CD14-positive monocyte (primary cell): ENCODE results near the gene CENPX. TPM values are rescaled to one million over a fixed set of nuclear protein-coding genes. Genes with fewer than 3 reads are reported as not detected.
A peak's percentile ranks its signal among the peaks of the same experiment; 100 is the strongest.
"Not testable (repeated sequence)": the region's sequence is repeated elsewhere in the genome, so short reads cannot be mapped to it uniquely, and the experiment has no call there.

Source experiments
- DNase-seq, 3 donors: peaks; one replicate each; pipeline ENCODE4 v3.0.0-alpha.2; 2011 to 2022
- H2AFZ ChIP-seq: 2 replicates; pipeline ENCODE4 v1.6.0; 2012; ENCODE audit warnings: mild to moderate bottlenecking, low read depth, low read length, inconsistent platforms; ENCODE audit not compliant: insufficient read depth, poor library complexity, severe bottlenecking
- H3K27ac ChIP-seq, 2 donors: 1 replicate in 1 of 2; 2 replicates in 1 of 2; pipeline ENCODE4 v1.5.1; 2012 to 2013; ENCODE audit warnings: low read length in 2 of 2, control low read depth in 1 of 2, inconsistent platforms in 1 of 2, low read depth in 1 of 2, mild to moderate bottlenecking in 1 of 2
- H3K27me3 ChIP-seq, 2 donors: one replicate each; pipeline versions ENCODE4 v1.6.0 to v1.6.1; 2011 to 2013; ENCODE audit warnings: low read length in 2 of 2; ENCODE audit not compliant: control insufficient read depth in 2 of 2, insufficient read depth in 2 of 2
- H3K36me3 ChIP-seq, 2 donors: replicated peaks in 1 of 2; 1 replicate in 1 of 2; 2 replicates in 1 of 2; pipeline versions ENCODE4 v1.5.1 to v1.6.1; 2012 to 2013; ENCODE audit warnings: low read length in 2 of 2, control low read depth in 1 of 2, inconsistent platforms in 1 of 2, mild to moderate bottlenecking in 1 of 2; ENCODE audit not compliant: insufficient read depth in 2 of 2, control insufficient read depth in 1 of 2
- H3K4me1 ChIP-seq, 2 donors: 1 replicate in 1 of 2; 2 replicates in 1 of 2; pipeline versions ENCODE4 v1.5.1 to v1.6.1; 2012 to 2013; ENCODE audit warnings: low read length in 2 of 2, control low read depth in 1 of 2, inconsistent platforms in 1 of 2, mild to moderate bottlenecking in 1 of 2, moderate library complexity in 1 of 2; ENCODE audit not compliant: insufficient read depth in 2 of 2, control insufficient read depth in 1 of 2
- H3K4me2 ChIP-seq: replicated peaks from 2 replicates; pipeline ENCODE3; 2012; ENCODE audit warnings: low read length, moderate library complexity, mild to moderate bottlenecking; ENCODE audit not compliant: poor library complexity, severe bottlenecking; ENCODE audit errors: extremely low read depth
- H3K4me3 ChIP-seq, 3 experiments: fragments of 200-600 bp in 1 of 3; sonication (generic) in 1 of 3; replicated peaks in 1 of 3; 1 replicate in 2 of 3; 2 replicates in 1 of 3; pipeline ENCODE4 v1.5.1; 2011 to 2013; ENCODE audit warnings: low read length in 3 of 3, mild to moderate bottlenecking in 3 of 3, control low read depth in 2 of 3, low read depth in 2 of 3, inconsistent platforms in 1 of 3, moderate library complexity in 1 of 3
- H3K79me2 ChIP-seq: 2 replicates; pipeline ENCODE4 v1.6.0; 2012; ENCODE audit warnings: mild to moderate bottlenecking, control low read depth, inconsistent platforms, low read length, moderate library complexity; ENCODE audit not compliant: insufficient read depth
- H3K9ac ChIP-seq: 2 replicates; pipeline ENCODE4 v1.6.0; 2017; ENCODE audit warnings: low read length, mild to moderate bottlenecking; ENCODE audit not compliant: insufficient read depth, poor library complexity, severe bottlenecking
- H3K9me3 ChIP-seq, 2 donors: replicated peaks in 1 of 2; 1 replicate in 1 of 2; 2 replicates in 1 of 2; pipeline versions ENCODE4 v1.5.1 to v1.6.1; 2012 to 2013; ENCODE audit warnings: low read length in 2 of 2, control low read depth in 1 of 2; ENCODE audit not compliant: control insufficient read depth in 1 of 2, insufficient read depth in 1 of 2
- H4K20me1 ChIP-seq: 2 replicates; pipeline ENCODE4 v1.6.0; 2012; ENCODE audit warnings: mild to moderate bottlenecking, low read length, control low read depth, moderate library complexity; ENCODE audit not compliant: insufficient read depth
- H3K27ac Mint-ChIP-seq, 7 donors: one replicate each; pipeline ENCODE4 v1.8.0; 2020; ENCODE audit warnings: mild to moderate bottlenecking in 7 of 7, mixed read lengths in 7 of 7, moderate library complexity in 6 of 7, inconsistent platforms in 2 of 7
- H3K27me3 Mint-ChIP-seq, 3 donors: one replicate each; pipeline ENCODE4 v1.8.0; 2021 to 2022; ENCODE audit warnings: low read depth in 3 of 3, mild to moderate bottlenecking in 3 of 3, mixed read lengths in 3 of 3, moderate library complexity in 3 of 3, inconsistent platforms in 1 of 3
- H3K36me3 Mint-ChIP-seq, 2 donors: one replicate each; pipeline ENCODE4 v1.8.0; 2020; ENCODE audit warnings: mixed read lengths in 2 of 2, inconsistent platforms in 1 of 2, mild to moderate bottlenecking in 1 of 2
- H3K4me1 Mint-ChIP-seq: one replicate; pipeline ENCODE4 v1.8.0; 2020; ENCODE audit warnings: mild to moderate bottlenecking, mixed read lengths
- H3K4me3 Mint-ChIP-seq, 2 donors: one replicate each; pipeline ENCODE4 v1.8.0; 2020; ENCODE audit warnings: mild to moderate bottlenecking in 2 of 2, mixed read lengths in 2 of 2, moderate library complexity in 1 of 2
- H3K9me3 Mint-ChIP-seq, 7 donors: one replicate each; pipeline ENCODE4 v1.8.0; 2020 to 2022; ENCODE audit warnings: mixed read lengths in 7 of 7, mild to moderate bottlenecking in 6 of 7, moderate library complexity in 6 of 7, inconsistent platforms in 2 of 7
- WGBS: methylation state at CpG from one replicate; pipeline ENCODE4 v1.1.5; 2013; ENCODE audit warnings: missing lambda C conversion rate; ENCODE audit not compliant: insufficient coverage; 5-methylcytosine and 5-hydroxymethylcytosine counted together
- intact Hi-C, 2 donors: fragments of 100-400 bp; cut with micrococcal nuclease; formaldehyde crosslinking; loops; one replicate each; pipeline versions ENCODE4 v1.15.0 to v1.15.1; 2023
- polyA plus RNA-seq, 3 donors: library from polyadenylated mRNA; depleted of rRNA in 1 of 3; unstranded in 2 of 3; stranded (reverse) in 1 of 3; fragments of 300-500 nt in 2 of 3; fragments of >200 nt in 1 of 3; fragmentation: Illumina TruSeq in 2 of 3; gene quantifications; 1 replicate in 2 of 3; 2 replicates in 1 of 3; pipeline ENCODE4 v1.2.3, GENCODE V29; 2012 to 2021
- TF ChIP-seq, protein P1 (sequence below): fragments of 200-600 bp; IDR thresholded peaks from one replicate; pipeline ENCODE4 v1.8.0; 2022; ENCODE audit warnings: antibody characterized with exemption, mild to moderate bottlenecking

Gene CENPX
- polyA plus RNA-seq, 3 donors = 47.7 to 57.0 (median 55.9) TPM

DNA sequence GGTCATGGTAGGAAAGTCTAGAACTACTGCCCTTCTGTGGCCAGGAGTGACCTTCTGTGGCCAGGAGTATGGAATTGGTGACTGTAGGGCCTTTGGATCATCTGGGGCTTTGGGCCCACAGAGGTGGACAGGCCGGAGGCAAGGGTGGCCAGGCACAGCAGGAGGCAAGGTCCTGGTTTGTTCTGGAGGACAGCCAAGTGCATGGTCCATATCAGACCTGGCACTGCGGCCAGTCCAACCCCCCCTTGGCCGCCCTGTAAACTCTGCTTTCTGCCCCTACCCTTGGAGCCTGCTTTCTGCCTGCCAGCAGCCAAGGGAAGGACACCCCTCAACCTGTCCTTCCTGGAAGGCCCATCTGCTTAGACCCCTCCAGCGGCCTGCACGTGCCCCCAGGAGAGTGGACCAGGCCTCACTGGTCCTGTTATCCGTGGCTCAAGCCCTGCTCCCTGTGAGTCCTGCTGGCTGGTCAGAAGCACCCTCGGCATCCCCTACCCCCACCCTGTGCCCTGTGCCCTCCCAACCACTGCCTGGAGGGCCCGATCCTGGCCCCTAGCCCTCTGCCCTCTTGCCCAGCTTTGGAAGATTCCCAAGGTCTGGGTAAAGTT lies 17.1 kb upstream of the CENPX start:
- intact Hi-C loops = loop anchor here (5.0 to 10.0 kb wide), 4 partner anchors 55 to 415 kb away; partner anchors contain the start of genes CYBC1 (in 1 of the 2), FASN (in 1 of the 2), NARF (in 1 of the 2) and SLC25A10 (in 1 of the 2)
- peaks cover 3% of the 10 kb centered on the region for H3K79me2 ChIP-seq
- H3K36me3 Mint-ChIP-seq = peaks cover 10% of the 10 kb centered on the region in 2 donors

DNA sequence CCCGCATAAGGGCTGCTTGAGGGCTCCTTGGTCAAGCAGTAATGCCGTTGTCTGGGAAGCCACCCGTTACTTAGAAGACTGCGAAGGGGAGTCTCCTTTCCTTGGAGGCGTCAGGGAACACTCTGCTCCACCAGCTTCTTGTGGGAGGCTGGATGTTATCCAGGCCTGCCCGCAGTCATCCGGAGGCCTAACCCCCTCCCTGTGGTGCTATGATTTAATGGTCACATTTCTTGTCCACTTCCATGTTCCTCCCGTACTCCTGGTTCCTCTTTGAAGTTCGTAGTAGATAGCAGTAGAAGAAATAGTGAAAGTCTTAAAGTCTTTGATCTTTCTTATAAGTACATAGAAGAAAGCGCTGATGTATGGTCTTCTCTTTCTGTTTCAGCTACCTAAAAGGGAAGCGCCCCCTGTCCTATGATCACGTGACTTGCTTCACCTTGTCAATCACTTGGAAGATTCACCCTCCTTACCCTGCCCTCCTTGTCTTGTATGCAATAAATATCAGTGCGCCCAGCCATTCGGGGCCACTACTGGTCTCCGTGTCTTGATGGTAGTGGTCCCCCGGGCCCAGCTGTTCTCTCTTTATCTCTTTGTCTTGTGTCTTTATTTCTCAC lies 16.2 kb upstream of the CENPX start:
- not testable (repeated sequence) for DNase-seq, H3K4me2 ChIP-seq, H3K27me3 ChIP-seq, H3K27ac ChIP-seq, H3K9me3 Mint-ChIP-seq, H3K9ac ChIP-seq, H3K9me3 ChIP-seq, H3K79me2 ChIP-seq, H3K4me3 ChIP-seq, H3K27me3 Mint-ChIP-seq, H3K36me3 ChIP-seq
- intact Hi-C loops = loop anchor here (5.0 to 10.0 kb wide), 4 partner anchors 56 to 416 kb away; partner anchors contain the start of genes CYBC1 (in 1 of the 2), FASN (in 1 of the 2), NARF (in 1 of the 2) and SLC25A10 (in 1 of the 2)
- peaks cover 26 to 36% of the 10 kb centered on the region in 2 donors for H3K4me1 ChIP-seq
- Mint-ChIP-seq H3K4me3 (peak overlapping the region; percentile 12 to 21), H3K4me1 (peaks cover 33% of the 10 kb centered on the region), H3K27ac (peak overlapping the region in 4 of 7 donors; percentile 3 to 69 (median 56)), H3K36me3 (peaks cover 11 to 15% of the 10 kb centered on the region in 2 donors)
- 83% methylated on average over 9 of the region's 16 CpGs for WGBS
- H4K20me1 ChIP-seq = peaks cover 11% of the 10 kb centered on the region
- peak overlapping the region; percentile 35 for H2AFZ ChIP-seq

More for the DNA sequence above, 17.1 kb upstream of the CENPX start:
- peaks cover 26 to 36% of the 10 kb centered on the region in 2 donors for H3K4me1 ChIP-seq
- TF ChIP-seq, protein P1, sequence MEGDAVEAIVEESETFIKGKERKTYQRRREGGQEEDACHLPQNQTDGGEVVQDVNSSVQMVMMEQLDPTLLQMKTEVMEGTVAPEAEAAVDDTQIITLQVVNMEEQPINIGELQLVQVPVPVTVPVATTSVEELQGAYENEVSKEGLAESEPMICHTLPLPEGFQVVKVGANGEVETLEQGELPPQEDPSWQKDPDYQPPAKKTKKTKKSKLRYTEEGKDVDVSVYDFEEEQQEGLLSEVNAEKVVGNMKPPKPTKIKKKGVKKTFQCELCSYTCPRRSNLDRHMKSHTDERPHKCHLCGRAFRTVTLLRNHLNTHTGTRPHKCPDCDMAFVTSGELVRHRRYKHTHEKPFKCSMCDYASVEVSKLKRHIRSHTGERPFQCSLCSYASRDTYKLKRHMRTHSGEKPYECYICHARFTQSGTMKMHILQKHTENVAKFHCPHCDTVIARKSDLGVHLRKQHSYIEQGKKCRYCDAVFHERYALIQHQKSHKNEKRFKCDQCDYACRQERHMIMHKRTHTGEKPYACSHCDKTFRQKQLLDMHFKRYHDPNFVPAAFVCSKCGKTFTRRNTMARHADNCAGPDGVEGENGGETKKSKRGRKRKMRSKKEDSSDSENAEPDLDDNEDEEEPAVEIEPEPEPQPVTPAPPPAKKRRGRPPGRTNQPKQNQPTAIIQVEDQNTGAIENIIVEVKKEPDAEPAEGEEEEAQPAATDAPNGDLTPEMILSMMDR = no peak
- H3K27me3 ChIP-seq = no peaks in the 10 kb centered on the region
- DNase-seq = no peak
- Mint-ChIP-seq H3K4me1 (peaks cover 33% of the 10 kb centered on the region), H3K4me3 (no peak overlapping the region), H3K27me3 (peaks cover 1 to 6% (median 4%) of the 10 kb centered on the region in 3 donors), H3K9me3 (peaks cover 0 to 2% (median 0%) of the 10 kb centered on the region in 7 donors), H3K27ac (peak overlapping the region in 2 of 7 donors; percentile 41 to 65)
- H3K9me3 ChIP-seq = no peaks in the 10 kb centered on the region
- no peak overlapping the region for H3K4me3 ChIP-seq
- 100% methylated on average over 8 of the region's 8 CpGs for WGBS
- H4K20me1 ChIP-seq = peaks cover 11% of the 10 kb centered on the region
- H3K27ac ChIP-seq = no peak overlapping the region
- no peak overlapping the region for H2AFZ ChIP-seq
- no peak overlapping the region for H3K4me2 ChIP-seq
- no peak overlapping the region for H3K9ac ChIP-seq
- H3K36me3 ChIP-seq = peaks cover 0 to 7% of the 10 kb centered on the region in 2 donors
